Cardiac fibroblast (primary cell): Measurements from ENCODE around the gene SYT11.
"Not testable (repeated sequence)": the region's sequence is repeated elsewhere in the genome, so short reads cannot be mapped to it uniquely, and the experiment has no call there.

Experiments
- DNase-seq, 2 donors: peaks; one replicate each; pipeline versions ENCODE4 v3.0.0 to v3.0.0-alpha.2; 2010; ENCODE audit warnings: low read depth in 2 of 2
- H3K4me3 ChIP-seq, 2 donors: replicated peaks in 1 of 2; 1 replicate in 1 of 2; 2 replicates in 1 of 2; pipeline ENCODE4 v1.5.1; 2011; ENCODE audit warnings: low read depth in 2 of 2, low read length in 2 of 2, mild to moderate bottlenecking in 2 of 2, moderate library complexity in 1 of 2
- TF ChIP-seq, protein P1 (sequence below): IDR thresholded peaks from one replicate; pipeline ENCODE4 v1.5.1; 2011; ENCODE audit warnings: low read depth, mild to moderate bottlenecking, low read length, inconsistent platforms

The SYT11 gene

DNA sequence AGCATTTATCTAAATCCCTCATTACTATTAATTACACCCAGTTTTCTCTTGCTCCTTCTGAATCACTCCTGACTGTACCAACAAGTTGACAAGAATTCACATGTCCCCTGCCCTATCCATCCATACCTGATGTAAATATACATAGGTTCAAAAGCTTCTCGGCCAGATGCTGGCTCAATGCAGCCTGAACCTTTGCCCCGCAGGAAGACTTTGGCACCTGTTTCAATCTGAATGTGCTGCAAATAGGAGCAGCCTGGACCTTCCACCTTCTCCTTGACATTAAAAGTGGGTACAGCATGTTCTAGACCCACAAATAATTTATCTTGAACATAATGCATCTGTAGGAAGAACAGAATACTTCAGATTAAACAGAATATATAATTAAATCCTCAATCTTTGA lies 66.1 kb downstream of the SYT11 start:
- TF ChIP-seq, protein P1, sequence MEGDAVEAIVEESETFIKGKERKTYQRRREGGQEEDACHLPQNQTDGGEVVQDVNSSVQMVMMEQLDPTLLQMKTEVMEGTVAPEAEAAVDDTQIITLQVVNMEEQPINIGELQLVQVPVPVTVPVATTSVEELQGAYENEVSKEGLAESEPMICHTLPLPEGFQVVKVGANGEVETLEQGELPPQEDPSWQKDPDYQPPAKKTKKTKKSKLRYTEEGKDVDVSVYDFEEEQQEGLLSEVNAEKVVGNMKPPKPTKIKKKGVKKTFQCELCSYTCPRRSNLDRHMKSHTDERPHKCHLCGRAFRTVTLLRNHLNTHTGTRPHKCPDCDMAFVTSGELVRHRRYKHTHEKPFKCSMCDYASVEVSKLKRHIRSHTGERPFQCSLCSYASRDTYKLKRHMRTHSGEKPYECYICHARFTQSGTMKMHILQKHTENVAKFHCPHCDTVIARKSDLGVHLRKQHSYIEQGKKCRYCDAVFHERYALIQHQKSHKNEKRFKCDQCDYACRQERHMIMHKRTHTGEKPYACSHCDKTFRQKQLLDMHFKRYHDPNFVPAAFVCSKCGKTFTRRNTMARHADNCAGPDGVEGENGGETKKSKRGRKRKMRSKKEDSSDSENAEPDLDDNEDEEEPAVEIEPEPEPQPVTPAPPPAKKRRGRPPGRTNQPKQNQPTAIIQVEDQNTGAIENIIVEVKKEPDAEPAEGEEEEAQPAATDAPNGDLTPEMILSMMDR: no peak
- H3K4me3 ChIP-seq: no peak overlapping the region
- no peak for DNase-seq

DNA sequence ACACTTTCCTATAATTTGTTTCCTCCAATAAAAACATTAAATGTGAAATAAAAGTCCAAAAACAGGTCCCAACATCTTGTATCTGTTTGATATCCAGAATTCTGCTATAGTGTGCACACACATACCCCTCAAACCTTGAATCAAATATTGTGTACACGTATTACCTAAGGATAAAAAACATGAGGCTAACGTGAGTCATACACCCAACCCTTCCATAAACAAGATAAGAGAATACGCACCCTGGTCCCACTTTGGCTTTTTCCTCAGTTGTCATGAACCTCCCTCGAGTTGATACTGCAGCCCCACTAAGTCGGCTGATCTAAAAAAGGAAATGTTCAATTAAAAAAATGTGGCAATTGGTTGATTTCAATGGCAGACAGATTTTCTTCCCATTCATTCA lies 69.7 kb downstream of the SYT11 start:
- TF ChIP-seq, protein P1: no peak
- DNase-seq: peak in 1 of 2 donors; percentile 47
- no peak overlapping the region for H3K4me3 ChIP-seq

DNA sequence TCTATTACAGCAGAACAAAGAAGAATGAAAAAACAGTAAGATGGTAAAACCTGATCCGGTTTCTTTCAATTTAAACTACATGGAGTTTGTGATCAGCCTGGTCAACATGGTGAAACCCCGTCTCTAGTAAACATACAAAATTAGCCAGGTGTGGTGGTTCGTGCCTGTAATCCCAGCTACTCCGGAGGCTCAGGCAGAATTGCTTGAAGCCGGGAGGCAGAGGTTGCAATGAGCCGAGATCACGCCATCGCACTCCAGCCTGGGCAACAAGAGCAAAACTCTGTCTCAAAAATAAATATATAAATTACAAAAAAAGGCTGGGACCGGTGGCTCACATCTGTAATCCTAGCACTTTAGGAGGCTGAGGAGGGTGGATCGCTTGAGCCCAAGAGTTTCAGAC lies 71.4 kb downstream of the SYT11 start:
- DNase-seq: not testable (repeated sequence)
- H3K4me3 ChIP-seq: peak overlapping the region in 1 of 2 donors; percentile 9

DNA sequence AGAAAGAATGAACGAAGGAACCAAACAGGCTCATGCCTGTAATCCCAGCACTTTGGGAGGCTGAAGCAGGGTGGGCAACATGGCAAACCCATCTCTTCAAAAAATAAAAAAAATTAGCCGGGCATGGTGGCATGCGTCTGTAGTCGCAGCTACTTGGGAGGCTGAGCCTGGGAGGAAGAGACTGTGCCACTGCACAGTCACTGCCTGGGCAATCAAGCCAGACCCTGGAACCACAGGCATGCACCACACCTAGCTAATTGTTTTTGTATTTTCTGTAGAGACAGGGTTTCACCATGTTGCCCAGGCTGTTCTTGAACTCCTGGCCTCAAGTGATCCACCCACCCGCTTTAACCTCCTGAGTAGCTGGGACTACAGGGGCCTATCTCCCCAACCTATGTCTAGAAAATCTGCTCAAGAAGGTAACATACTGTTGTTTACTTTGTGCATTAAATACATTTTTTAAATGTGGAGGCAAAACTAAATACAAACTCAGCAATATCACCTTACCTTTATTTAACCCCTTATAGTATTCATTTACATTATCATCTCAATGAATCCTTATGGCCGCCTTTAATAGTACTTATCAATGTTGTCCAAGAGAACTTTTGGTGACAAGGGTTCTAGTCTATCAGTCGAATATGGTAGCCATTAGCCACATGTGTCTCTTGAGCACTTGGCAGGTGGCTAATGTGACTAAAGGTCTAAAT lies 72.1 kb downstream of the SYT11 start:
- TF ChIP-seq, protein P1: no peak
- peak in 1 of 2 donors; percentile 39 for DNase-seq
- peak overlapping the region in 1 of 2 donors; percentile 34 for H3K4me3 ChIP-seq

DNA sequence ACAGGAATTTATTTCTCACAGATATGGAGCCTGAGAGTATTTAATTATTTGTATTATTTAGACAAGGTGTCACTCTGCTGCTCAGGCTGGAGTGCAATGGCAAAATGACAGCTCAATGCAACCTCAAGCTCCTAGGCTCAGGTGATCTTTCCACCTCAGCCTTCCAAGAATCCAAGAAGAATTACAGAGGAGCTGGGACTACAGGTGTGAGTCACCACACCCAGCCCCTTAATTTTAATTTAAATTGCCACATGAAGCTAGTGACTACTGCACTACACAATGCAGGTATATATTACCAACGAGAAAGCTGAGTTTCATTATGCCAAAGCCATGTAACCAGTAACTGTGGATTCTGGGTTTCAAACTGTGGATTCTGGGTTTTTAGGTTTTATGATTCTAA lies 72.7 kb downstream of the SYT11 start:
- DNase-seq: no peak
- H3K4me3 ChIP-seq: peak overlapping the region in 1 of 2 donors; percentile 5
- TF ChIP-seq, protein P1: no peak

DNA sequence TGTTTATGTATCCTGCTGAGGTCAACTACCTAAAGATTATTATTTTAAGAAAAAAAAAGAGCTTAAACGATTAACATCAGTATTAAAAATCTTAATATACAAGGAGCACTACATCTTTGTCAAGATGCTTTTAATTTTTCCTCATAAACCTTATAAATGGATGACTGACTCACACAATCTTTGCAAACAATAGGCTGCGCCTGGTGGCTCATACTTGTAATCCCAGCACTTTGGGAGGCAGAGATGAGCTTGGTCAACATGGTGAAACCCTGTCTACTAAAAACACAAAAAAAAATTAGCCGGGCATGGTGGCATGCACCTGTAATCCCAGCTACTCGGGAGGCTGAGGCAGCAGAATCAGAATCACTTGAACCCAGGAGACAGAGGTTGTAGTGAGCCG lies 73.1 kb downstream of the SYT11 start:
- DNase-seq: peak in 1 of 2 donors; percentile 72
- H3K4me3 ChIP-seq: peak overlapping the region in 1 of 2 donors; percentile 74
- TF ChIP-seq, protein P1: no peak

DNA sequence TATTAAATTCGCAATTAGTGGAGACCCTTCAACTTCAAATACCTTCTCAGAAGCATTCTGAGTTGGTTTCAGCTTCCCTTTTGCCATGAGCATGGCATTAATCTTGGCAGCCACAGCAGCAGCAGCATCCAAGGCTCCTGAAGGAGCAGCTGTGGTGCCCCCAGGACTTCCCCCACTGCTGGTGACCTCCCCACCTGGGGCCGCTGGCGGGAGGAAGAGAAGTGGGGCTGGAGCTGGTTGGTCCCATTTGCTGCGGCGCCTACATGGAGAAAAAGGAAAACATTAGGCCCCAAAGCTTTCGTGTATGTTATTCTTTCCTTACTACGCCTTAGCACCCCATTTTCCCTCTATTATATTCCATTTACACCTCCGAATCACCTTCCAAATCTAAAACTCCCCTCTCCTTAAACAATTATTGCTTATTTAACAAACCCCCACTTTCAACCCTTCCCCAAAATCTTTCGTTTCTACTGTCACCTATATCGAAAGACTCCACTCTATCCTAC lies 74.3 kb downstream of the SYT11 start:
- TF ChIP-seq, protein P1: no peak
- H3K4me3 ChIP-seq: peak overlapping the region; percentile 74 to 88
- DNase-seq: no peak
